Superior temporal gyrus (tissue), 1 donor: ENCODE measurements around the gene LRIG2.
"Not testable (repeated sequence)": the region's sequence is repeated elsewhere in the genome, so short reads cannot be mapped to it uniquely, and the experiment has no call there.

Experiments
- DNase-seq: peaks from one replicate; pipeline ENCODE4 v3.0.0-alpha.2; 2016; ENCODE audit errors: extremely low spot score

LRIG2 gene

GRCh38 chr1:113072757-113073478 is at the start of gene LRIG2:
Gene LRIG2, plus strand, starts transcription at chr1:113073198. Its CDS starts 209 bp downstream, at chr1:113073407.
- DNase-seq = peak; percentile 98

- DNase-seq = not testable (repeated sequence)
These were observed 49.7 kb upstream of the LRIG2 start for GRCh38 chr1:113023316-113023715.

- DNase-seq = no peak
These were observed 46.0 kb upstream of the LRIG2 start for GRCh38 chr1:113027007-113027406.

- no peak for DNase-seq
These were observed 45.5 kb upstream of the LRIG2 start for GRCh38 chr1:113027449-113027848.

GRCh38 chr1:113029822-113030221 is 43.2 kb upstream of the LRIG2 start:
- no peak for DNase-seq

- DNase-seq = no peak
These were observed 41.6 kb upstream of the LRIG2 start for GRCh38 chr1:113031171-113031933.

GRCh38 chr1:113035086-113035485 is 37.9 kb upstream of the LRIG2 start:
- no peak for DNase-seq

GRCh38 chr1:113036639-113037321 is 36.2 kb upstream of the LRIG2 start:
- no peak for DNase-seq

GRCh38 chr1:113040041-113040440 is 33.0 kb upstream of the LRIG2 start:
- no peak for DNase-seq

GRCh38 chr1:113040718-113041412 is 32.1 kb upstream of the LRIG2 start:
- DNase-seq = no peak

GRCh38 chr1:113041569-113042284 is 31.3 kb upstream of the LRIG2 start:
- peak; percentile 88 for DNase-seq

GRCh38 chr1:113042285-113043143 is 30.5 kb upstream of the LRIG2 start:
- DNase-seq = peak; percentile 92

GRCh38 chr1:113043144-113043488 is 29.9 kb upstream of the LRIG2 start:
- not testable (repeated sequence) for DNase-seq

GRCh38 chr1:113046569-113046968 is 26.4 kb upstream of the LRIG2 start:
- no peak for DNase-seq

GRCh38 chr1:113048064-113048463 is 24.9 kb upstream of the LRIG2 start:
- DNase-seq = no peak

- no peak for DNase-seq
These were observed 19.5 kb upstream of the LRIG2 start for GRCh38 chr1:113053344-113054126.

- DNase-seq = no peak
These were observed 17.4 kb upstream of the LRIG2 start for GRCh38 chr1:113055570-113055969.

- no peak for DNase-seq
These were observed 16.0 kb upstream of the LRIG2 start for GRCh38 chr1:113057006-113057405.

GRCh38 chr1:113058941-113059706 is 13.9 kb upstream of the LRIG2 start:
- no peak for DNase-seq
